DMS 273 (cell line): ENCODE results near the gene NELL2.
"Not testable (repeated sequence)": the region's sequence is repeated elsewhere in the genome, so short reads cannot be mapped to it uniquely, and the experiment has no call there.

Experiments
- DNase-seq: peaks from one replicate; lab custom pipeline; 2025; ENCODE audit not compliant: unreplicated experiment; lab: John Stamatoyannopoulos, UW

NELL2 gene

GRCh38 chr12:44697511-44697910 is 178.6 kb downstream of the NELL2 start:
- no peak for DNase-seq

- no peak for DNase-seq
Observed at GRCh38 chr12:44696542-44696941, 179.6 kb downstream of the NELL2 start.

GRCh38 chr12:44694017-44694416 is 182.1 kb downstream of the NELL2 start:
- no peak for DNase-seq

- DNase-seq: no peak
Observed at GRCh38 chr12:44689587-44689986, 186.5 kb downstream of the NELL2 start.

GRCh38 chr12:44686821-44687432 is 189.2 kb downstream of the NELL2 start:
- DNase-seq: not testable (repeated sequence)

DNA sequence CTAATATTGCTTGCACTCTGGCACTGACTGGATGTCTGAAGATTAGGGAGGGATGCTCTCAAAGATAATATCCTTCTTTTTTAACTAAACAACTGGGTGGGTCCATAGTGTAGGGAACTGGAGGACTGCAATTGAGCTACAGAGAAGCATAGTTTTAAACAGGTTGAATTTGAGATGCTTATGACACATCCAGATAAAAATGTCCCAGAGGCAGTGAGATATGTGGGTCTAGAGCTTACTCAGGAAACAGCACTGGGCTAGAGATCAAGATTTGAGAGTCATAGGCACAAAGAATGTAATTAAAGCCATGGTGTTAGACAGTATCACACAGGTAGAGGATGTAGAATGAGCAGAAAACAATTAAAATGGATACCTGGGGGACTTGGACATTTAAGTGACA is 198.4 kb downstream of the NELL2 start:
- no peak for DNase-seq

GRCh38 chr12:44674875-44675274 is 201.2 kb downstream of the NELL2 start:
- DNase-seq: no peak

DNA sequence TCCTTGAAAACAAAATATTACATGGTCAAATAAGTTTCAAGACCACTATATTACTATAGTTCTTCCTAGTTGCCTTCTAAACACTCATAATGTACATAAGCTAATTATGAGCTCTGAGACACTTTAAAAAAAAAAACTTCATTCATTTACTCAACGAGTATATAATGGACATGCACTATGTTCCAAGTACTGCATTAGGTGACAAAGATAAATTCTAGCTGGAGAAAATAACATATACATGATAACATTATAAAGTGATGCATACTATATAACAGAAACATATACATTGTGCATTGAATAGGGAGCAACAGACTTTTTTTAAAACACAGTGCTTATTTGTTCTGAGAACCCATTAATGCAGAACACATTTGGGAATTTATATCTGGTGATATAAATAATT is 202.3 kb downstream of the NELL2 start:
- DNase-seq: no peak

DNA sequence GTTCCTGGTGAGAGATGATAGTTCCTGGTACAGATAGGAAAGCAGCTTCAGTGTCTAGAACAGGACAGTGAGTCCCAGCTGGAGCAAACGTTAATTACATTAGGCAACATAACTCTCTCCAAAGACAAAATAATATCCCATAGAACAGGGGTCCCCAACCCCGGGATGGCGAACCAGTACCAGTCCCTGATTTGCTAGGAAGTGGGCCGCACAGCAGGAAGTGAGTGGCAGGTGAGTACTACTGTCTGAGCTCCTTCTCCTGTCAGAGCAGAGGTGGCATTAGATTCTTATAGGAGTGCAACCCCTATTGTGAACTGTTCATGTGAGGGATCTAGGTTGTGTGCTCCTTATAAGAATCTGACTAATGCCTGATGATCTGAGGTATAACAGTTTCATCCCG is 204.1 kb downstream of the NELL2 start:
- DNase-seq: no peak

DNA sequence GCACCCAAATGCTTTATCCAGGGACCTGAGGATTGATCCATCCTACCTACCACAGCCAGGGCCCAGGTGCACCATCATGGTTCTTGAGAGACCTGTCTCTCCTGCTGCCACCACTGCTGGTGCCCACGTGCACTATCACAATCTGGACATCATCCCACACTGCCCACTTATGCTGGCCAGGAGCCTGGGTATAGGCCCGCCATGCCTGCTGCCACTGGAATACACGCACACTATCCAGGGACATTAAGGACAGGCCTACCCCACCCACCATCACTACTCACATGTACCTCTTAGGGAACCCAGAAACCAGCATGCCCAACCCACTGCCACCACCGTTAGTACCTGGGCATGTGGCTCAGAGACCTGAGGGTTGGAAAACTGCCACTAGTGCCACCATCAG is 207.7 kb downstream of the NELL2 start:
- no peak for DNase-seq

GRCh38 chr12:44667461-44667860 is 208.7 kb downstream of the NELL2 start:
- no peak for DNase-seq

DNA sequence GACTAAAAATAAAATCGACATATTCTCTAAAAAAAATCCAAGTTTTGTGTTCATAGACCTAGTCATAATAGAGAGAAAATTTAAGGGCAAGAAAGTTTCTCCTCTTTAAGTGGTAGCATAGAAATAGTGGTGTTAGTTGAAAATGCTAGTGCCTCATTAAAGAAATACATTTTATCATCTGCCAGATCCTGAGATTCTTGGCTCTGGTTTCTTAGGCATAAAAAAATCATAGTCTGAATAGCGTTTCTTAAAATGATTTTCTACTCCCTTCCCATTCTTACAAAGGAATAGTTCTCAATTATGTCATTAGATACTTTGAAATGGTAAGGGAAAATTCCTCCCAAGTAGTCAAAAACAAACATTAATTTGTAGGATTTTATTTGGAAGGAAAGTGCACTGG is 212.8 kb downstream of the NELL2 start:
- no peak for DNase-seq

DNA sequence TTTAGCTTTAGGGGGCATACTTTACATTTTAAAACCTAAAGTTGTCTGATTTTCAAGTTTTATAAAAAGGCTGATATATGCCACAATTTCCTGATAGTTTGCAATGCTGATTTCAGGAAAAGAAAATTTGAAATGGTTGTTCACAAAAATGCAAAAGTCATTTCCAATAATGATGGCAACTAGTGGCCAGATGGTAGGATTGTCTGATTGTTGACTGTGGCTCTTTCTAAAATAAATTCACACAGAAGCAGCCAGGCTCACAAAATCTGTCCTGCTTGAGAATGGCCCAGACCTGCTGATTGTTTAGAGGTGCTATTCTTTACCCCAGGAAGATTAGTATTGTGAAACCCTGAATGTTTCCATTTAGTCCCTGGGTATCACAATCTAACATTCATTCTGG is 220.3 kb downstream of the NELL2 start:
- peak; percentile 35 for DNase-seq

- DNase-seq: peak; percentile 81
Observed at GRCh38 chr12:44654646-44655639, 221.2 kb downstream of the NELL2 start.

GRCh38 chr12:44653861-44654527 is 222.1 kb downstream of the NELL2 start:
- DNase-seq: no peak

GRCh38 chr12:44649693-44650092 is 226.4 kb downstream of the NELL2 start:
- DNase-seq: no peak

GRCh38 chr12:44647917-44648690 is 228.0 kb downstream of the NELL2 start:
- peak; percentile 7 for DNase-seq

DNA sequence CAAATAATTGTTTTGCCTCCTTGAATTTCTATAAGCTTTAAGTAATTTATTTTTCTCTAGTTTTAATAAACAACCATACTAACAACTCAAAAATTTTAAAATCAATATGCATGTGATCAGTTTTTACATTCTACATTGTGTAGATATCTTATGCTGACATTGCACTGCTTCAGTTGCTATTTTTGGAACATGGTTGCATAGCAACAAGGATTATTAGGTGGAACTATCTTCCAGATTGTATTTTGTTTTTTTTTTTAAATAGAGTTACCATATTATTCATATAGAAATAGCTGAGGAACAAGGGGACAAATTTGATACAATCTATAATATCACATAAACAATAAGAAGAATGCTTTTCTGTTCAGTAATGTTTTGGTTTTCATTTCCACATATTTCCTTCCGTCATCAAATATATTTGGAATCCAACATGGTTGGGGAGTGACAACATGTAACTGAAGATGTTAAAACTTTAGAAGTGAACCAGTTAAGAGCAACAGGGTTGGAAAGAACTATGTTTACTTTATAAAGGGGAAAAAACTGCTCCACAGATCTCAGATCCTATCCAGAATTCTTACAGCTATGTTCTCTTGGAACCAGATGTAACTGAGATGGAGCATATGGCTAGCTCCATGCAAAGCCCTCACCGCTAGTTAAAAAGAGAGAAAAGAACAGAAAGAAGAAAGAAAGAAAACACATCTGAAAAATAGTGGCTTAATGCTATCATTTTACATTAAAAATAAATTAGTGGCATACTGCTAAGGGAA is 235.5 kb downstream of the NELL2 start:
- DNase-seq: peak; percentile 30

DNA sequence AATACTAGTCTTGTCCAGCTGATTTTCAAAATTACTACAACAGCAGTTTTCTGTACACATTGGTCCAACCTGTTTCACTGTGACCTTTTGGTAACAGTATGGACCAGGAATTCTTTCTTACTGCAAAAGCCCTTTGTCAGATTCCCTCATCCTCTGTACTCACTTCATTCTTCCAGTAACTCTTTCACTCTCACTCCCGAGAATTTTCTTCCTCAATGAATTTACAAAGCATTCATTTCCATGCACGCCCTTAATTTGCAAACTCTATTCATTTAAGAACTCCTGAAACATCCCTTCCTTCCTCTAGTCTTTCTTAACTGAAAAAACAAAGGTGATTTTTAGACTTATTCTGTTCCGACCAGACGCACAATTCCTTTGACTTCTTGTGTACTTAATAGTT is 238.2 kb downstream of the NELL2 start:
- DNase-seq: no peak

GRCh38 chr12:44628180-44628579 is 247.9 kb downstream of the NELL2 start:
- no peak for DNase-seq
